ENCODE measurements around the gene TOMM20. TPM values are rescaled to one million over a fixed set of nuclear protein-coding genes. Genes with fewer than 3 reads are reported as not detected.

TOMM20 gene
- total RNA-seq, 1 experiment from 2014 or later = 197 TPM

- H3K36me3 Mint-ChIP-seq (ENCODE audit: insufficient read depth in 1 of 3, low read depth in 3 of 3) = no peaks in the 10 kb centered on the region; a peak in 1 of 7 replicates
- no peak for DNase-seq
- H3K27me3 Mint-ChIP-seq (ENCODE audit: low read depth) = peaks cover 1% of the 10 kb centered on the region; the same call in 1 of the 2 replicates
- Histone ChIP-seq H4K8ac (replicated peaks; ENCODE audit: insufficient read length, low read depth, low read length) (no peak overlapping the region), H2BK12ac (ENCODE audit: insufficient read length, low read depth, low read length) (no peak overlapping the region), H2AFZ (ENCODE audit: low read length) (no peak overlapping the region), H2BK15ac (ENCODE audit: low read depth, low read length) (no peak overlapping the region), H2AK5ac (ENCODE audit: insufficient read length, low read length) (no peak overlapping the region), H2BK120ac (ENCODE audit: low read depth, low read length, poor library complexity, severe bottlenecking) (no peak overlapping the region), H2BK5ac (ENCODE audit: insufficient read length, low read length) (no peak overlapping the region), H2BK20ac (ENCODE audit: low read depth, low read length, poor library complexity, severe bottlenecking) (no peak overlapping the region), H4K91ac (ENCODE audit: insufficient read length, low read depth, low read length) (no peak overlapping the region), H3K9me3 (ENCODE audit: control insufficient read depth, low read depth, low read length) (no peaks in the 10 kb centered on the region), H4K20me1 (ENCODE audit: control insufficient read depth, insufficient read depth, insufficient read length) (no peaks in the 10 kb centered on the region), H3T11ph (ENCODE audit: low read length) (no peak overlapping the region), H3K56ac (ENCODE audit: insufficient read length, low read depth, low read length) (no peak overlapping the region), H3K79me1 (ENCODE audit: insufficient read depth, low read depth, low read length, poor library complexity, severe bottlenecking) (no peaks in the 10 kb centered on the region), H3K27me3 (ENCODE audit: insufficient read depth, low read length) (no peaks in the 10 kb centered on the region), H3K23ac (ENCODE audit: insufficient read length, low read depth, low read length) (no peak overlapping the region), H4K5ac (ENCODE audit: insufficient read length, low read depth, low read length) (no peak overlapping the region), H3K4ac (ENCODE audit: low read depth, low read length) (no peak overlapping the region), H3K14ac (ENCODE audit: insufficient read depth, low read length) (no peak overlapping the region), H3K9ac (ENCODE audit: extremely low read depth, insufficient read length, low read length) (no peak overlapping the region), H3K18ac (ENCODE audit: insufficient read length, low read depth, low read length) (no peak overlapping the region), H3K4me1 (ENCODE audit: insufficient read depth, low read length) (peaks cover 14% of the 10 kb centered on the region), H3K4me2 (ENCODE audit: insufficient read depth, insufficient read length, low read length) (no peak overlapping the region), H3K27ac (ENCODE audit: insufficient read length, low read depth, low read length) (no peak overlapping the region), H3K79me2 (ENCODE audit: insufficient read depth, low read length) (no peaks in the 10 kb centered on the region), H3K23me2 (ENCODE audit: insufficient read length, low read depth, low read length, poor library complexity, severe bottlenecking) (peaks cover under 1% of the 10 kb centered on the region)
- H3K4me1 Mint-ChIP-seq = peaks cover 37 to 42% of the 10 kb centered on the region in 2 experiments
- no peak overlapping the region; a peak in 1 of 7 replicates for H3K27ac Mint-ChIP-seq
- H3K9me3 Mint-ChIP-seq = no peaks in the 10 kb centered on the region
- no CpG with 5 or more reads among the region's 6 CpGs for whole genome bisulfite sequencing (ENCODE audit: extremely low coverage, insufficient read length, low lambda C conversion rate)
- no peak overlapping the region for H3K4me3 Mint-ChIP-seq
- TF ChIP-seq CTCF (conservative IDR thresholded peaks at IDR 0.05) = no peak
Observed at GRCh38 chr1:235088430-235088829, 40.2 kb downstream of the TOMM20 start.

Data from H9 (cell line).